ENCODE measurements around the gene NOS1AP. TPM values are rescaled to one million over a fixed set of nuclear protein-coding genes. Genes with fewer than 3 reads are reported as not detected.

The NOS1AP gene
- total RNA-seq, 5 donors from 2014 or later (not counting 1 experiment from before 2014, with no cell fraction given), result 0.07 to 0.16 (median 0.09) TPM; not detected in 2

DNA sequence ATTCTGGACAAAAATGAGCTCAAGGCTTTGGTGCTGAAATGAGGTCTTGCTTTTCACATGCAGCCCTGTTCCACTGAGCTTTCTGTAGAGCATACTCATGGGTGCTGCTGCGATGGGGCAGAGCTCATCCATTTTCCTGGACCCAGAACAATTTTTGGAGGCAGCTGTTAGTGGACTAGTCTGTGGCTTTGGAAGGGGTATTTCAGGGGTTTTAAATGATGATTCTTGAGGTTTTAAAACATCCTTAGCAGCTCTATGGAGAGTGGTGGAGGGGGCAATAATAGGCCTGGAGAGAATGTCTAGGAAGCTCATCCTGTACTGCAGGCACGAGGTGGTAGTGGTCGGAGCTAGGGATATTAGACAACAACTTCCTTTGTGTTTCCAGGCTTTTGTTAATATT lies 16.5 kb downstream of the NOS1AP start:
- H3K9me3 ChIP-seq, result no peaks in the 10 kb centered on the region
- no peaks in the 10 kb centered on the region for H3K4me1 Mint-ChIP-seq
- H3K27me3 Mint-ChIP-seq, result peaks cover 27 to 29% of the 10 kb centered on the region in 2 donors
- H3K27ac ChIP-seq (ENCODE audit: low read length), result no peak overlapping the region
- 92% methylated on average over 1 of the region's 3 CpGs for WGBS (ENCODE audit: insufficient coverage)
- H3K36me3 Mint-ChIP-seq, result no peaks in the 10 kb centered on the region
- H3K4me3 Mint-ChIP-seq, result no peak overlapping the region
- H3K36me3 ChIP-seq (ENCODE audit: control insufficient read depth in 2 of 2, extremely low read depth in 1 of 2, insufficient read depth in 1 of 2, low read length in 1 of 2), result no peaks in the 10 kb centered on the region
- H3K27ac Mint-ChIP-seq, result no peak overlapping the region
- H3K4me1 ChIP-seq (ENCODE audit: control insufficient read depth in 1 of 2, extremely low read depth in 1 of 2, insufficient read depth in 2 of 2, low read length in 2 of 2), result no peaks in the 10 kb centered on the region
- H3K9me3 Mint-ChIP-seq, result peaks cover 0 to 8% (median 7%) of the 10 kb centered on the region in 3 donors
- peaks cover 0 to 7% of the 10 kb centered on the region in 2 experiments for H3K27me3 ChIP-seq (replicated peaks in 1 of 2; ENCODE audit: control insufficient read depth in 2 of 2, extremely low read depth in 1 of 2, insufficient read depth in 2 of 2, low read length in 1 of 2)
- ChIA-PET CTCF (interaction anchor here in 1 of 2 donors (1.3 kb wide), 1 partner anchor 305 kb away, joined by 3 read pairs; no protein-coding TSS in a partner anchor), POLR2A (no interaction called here)
- no peak for ATAC-seq (replicated peaks in 1 of 4)
- no peak for DNase-seq
- H3K4me3 ChIP-seq (ENCODE audit: control insufficient read depth in 1 of 2, extremely low read depth in 1 of 2, low read length in 1 of 2), result no peak overlapping the region

DNA sequence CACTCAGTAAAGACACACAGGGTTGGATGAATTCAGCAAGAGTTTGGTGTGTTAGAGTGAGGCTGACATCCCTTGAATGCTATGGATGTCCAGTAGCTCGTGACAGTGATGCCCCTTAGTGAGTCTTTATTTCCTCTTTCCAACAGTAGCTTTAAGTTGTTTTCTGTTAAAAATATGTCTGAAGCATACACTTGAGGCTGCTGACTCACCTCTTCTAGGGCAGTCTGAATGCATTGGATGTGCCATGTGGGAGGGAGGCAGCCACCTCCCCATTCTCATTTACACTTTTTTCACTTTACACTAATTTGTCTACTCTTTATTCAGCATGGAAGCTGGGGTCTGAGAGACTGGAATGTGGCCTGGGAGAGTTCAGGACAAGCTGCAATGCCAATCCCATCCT lies 17.6 kb downstream of the NOS1AP start:
- no CpG with 5 or more reads among the region's 1 CpG for WGBS (ENCODE audit: insufficient coverage)
- no peaks in the 10 kb centered on the region for H3K4me1 Mint-ChIP-seq
- Histone ChIP-seq H3K4me3 (ENCODE audit: control insufficient read depth in 1 of 2, extremely low read depth in 1 of 2, low read length in 1 of 2) (no peak overlapping the region), H3K27ac (ENCODE audit: low read length) (no peak overlapping the region), H3K36me3 (ENCODE audit: control insufficient read depth in 2 of 2, extremely low read depth in 1 of 2, insufficient read depth in 1 of 2, low read length in 1 of 2) (no peaks in the 10 kb centered on the region), H3K4me1 (ENCODE audit: control insufficient read depth in 1 of 2, extremely low read depth in 1 of 2, insufficient read depth in 2 of 2, low read length in 2 of 2) (no peaks in the 10 kb centered on the region), H3K9me3 (no peaks in the 10 kb centered on the region), H3K27me3 (replicated peaks in 1 of 2; ENCODE audit: control insufficient read depth in 2 of 2, extremely low read depth in 1 of 2, insufficient read depth in 2 of 2, low read length in 1 of 2) (peaks cover 0 to 3% of the 10 kb centered on the region in 2 experiments)
- no peak overlapping the region for H3K4me3 Mint-ChIP-seq
- no peak for DNase-seq
- H3K36me3 Mint-ChIP-seq, result no peaks in the 10 kb centered on the region
- H3K27me3 Mint-ChIP-seq, result peaks cover 25 to 28% of the 10 kb centered on the region in 2 donors
- no peak overlapping the region for H3K27ac Mint-ChIP-seq
- ATAC-seq (replicated peaks in 1 of 4), result no peak
- ChIA-PET CTCF (interaction anchor here in 1 of 2 donors (1.3 kb wide), 1 partner anchor 304 kb away, joined by 3 read pairs; no protein-coding TSS in a partner anchor), POLR2A (no interaction called here)
- H3K9me3 Mint-ChIP-seq, result peaks cover 0 to 8% (median 7%) of the 10 kb centered on the region in 3 donors

DNA sequence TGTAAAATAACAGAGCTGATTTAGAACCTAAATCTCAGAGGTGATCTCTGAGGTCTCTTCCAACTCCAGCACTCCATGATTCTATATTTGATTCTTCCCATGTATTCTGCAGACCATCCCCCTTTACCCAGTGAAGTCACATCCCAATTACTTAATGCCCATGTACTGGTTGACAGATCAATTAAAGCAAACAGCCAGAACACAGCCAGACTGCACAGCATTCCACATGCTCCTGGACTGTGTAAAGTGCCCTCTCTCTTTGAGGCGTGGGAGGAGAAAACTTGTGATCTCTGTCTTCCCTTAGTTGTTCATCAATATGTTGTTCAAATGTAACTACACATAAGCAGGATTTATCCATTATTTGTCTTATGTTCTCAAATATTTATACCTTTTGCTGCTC lies 18.1 kb downstream of the NOS1AP start:
- H3K4me3 ChIP-seq (ENCODE audit: control insufficient read depth in 1 of 2, extremely low read depth in 1 of 2, low read length in 1 of 2), result no peak overlapping the region
- H3K4me1 Mint-ChIP-seq, result no peaks in the 10 kb centered on the region
- H3K27me3 ChIP-seq (replicated peaks in 1 of 2; ENCODE audit: control insufficient read depth in 2 of 2, extremely low read depth in 1 of 2, insufficient read depth in 2 of 2, low read length in 1 of 2), result peaks cover 0 to 3% of the 10 kb centered on the region in 2 experiments
- CTCF ChIA-PET, result no interaction called here
- DNase-seq (no peak), ATAC-seq (replicated peaks in 1 of 4) (no peak)
- no peak overlapping the region for H3K4me3 Mint-ChIP-seq
- no peaks in the 10 kb centered on the region for H3K4me1 ChIP-seq (ENCODE audit: control insufficient read depth in 1 of 2, extremely low read depth in 1 of 2, insufficient read depth in 2 of 2, low read length in 2 of 2)
- no peaks in the 10 kb centered on the region for H3K36me3 Mint-ChIP-seq
- no peak overlapping the region for H3K27ac ChIP-seq (ENCODE audit: low read length)
- H3K9me3 ChIP-seq, result no peaks in the 10 kb centered on the region
- H3K9me3 Mint-ChIP-seq, result peaks cover 0 to 8% (median 7%) of the 10 kb centered on the region in 3 donors
- H3K36me3 ChIP-seq (ENCODE audit: control insufficient read depth in 2 of 2, extremely low read depth in 1 of 2, insufficient read depth in 1 of 2, low read length in 1 of 2), result no peaks in the 10 kb centered on the region
- POLR2A ChIA-PET, result no interaction called here
- no CpG with 5 or more reads among the region's 1 CpG for WGBS (ENCODE audit: insufficient coverage)
- H3K27me3 Mint-ChIP-seq, result peaks cover 25 to 26% of the 10 kb centered on the region in 2 donors
- H3K27ac Mint-ChIP-seq, result no peak overlapping the region

DNA sequence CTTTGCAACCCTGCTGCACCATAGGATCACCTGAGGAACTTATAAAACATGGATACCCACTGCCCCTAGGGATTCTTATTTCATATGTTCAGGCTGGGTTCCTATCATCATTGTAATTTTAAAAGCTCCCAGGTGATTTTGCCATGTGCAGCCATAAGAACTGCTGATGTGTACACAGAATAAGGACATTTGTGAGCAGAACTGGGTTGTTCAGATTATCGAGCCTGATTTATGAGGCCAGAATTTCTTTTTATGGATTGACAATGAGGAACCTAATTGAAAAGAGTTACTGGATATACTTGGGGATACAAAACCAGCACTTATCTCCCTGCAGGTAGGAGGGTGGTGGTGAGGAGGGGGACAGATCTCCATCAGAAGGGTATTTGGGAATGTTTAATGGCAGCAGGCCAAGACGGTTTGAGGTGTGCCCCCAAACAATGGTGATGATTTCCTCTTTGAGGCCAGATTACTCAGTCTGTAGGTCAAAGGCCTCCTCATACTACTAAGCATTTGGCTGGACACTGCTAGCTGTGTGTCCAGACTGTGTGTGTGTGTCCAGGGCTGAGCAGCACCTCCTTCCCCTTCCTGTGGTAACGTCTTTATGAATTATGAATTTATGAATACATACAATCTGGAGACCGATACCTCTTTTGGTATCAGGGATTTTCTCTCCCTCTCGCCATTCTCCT lies 18.9 kb downstream of the NOS1AP start:
- Mint-ChIP-seq H3K27me3 (peaks cover 25 to 29% of the 10 kb centered on the region in 2 donors), H3K4me3 (no peak overlapping the region), H3K9me3 (peaks cover 0 to 8% (median 7%) of the 10 kb centered on the region in 3 donors), H3K27ac (no peak overlapping the region), H3K4me1 (no peaks in the 10 kb centered on the region), H3K36me3 (no peaks in the 10 kb centered on the region)
- ChIA-PET CTCF (no interaction called here), POLR2A (no interaction called here)
- Histone ChIP-seq H3K27me3 (replicated peaks in 1 of 2; ENCODE audit: control insufficient read depth in 2 of 2, extremely low read depth in 1 of 2, insufficient read depth in 2 of 2, low read length in 1 of 2) (peaks cover 0 to 3% of the 10 kb centered on the region in 2 experiments), H3K36me3 (ENCODE audit: control insufficient read depth in 2 of 2, extremely low read depth in 1 of 2, insufficient read depth in 1 of 2, low read length in 1 of 2) (no peaks in the 10 kb centered on the region), H3K4me3 (ENCODE audit: control insufficient read depth in 1 of 2, extremely low read depth in 1 of 2, low read length in 1 of 2) (no peak overlapping the region), H3K9me3 (no peaks in the 10 kb centered on the region), H3K27ac (ENCODE audit: low read length) (no peak overlapping the region), H3K4me1 (ENCODE audit: control insufficient read depth in 1 of 2, extremely low read depth in 1 of 2, insufficient read depth in 2 of 2, low read length in 2 of 2) (no peaks in the 10 kb centered on the region)
- no peak for DNase-seq
- ATAC-seq (replicated peaks in 1 of 4), result no peak
- WGBS (ENCODE audit: insufficient coverage), result 71% methylated on average over 1 of the region's 5 CpGs

DNA sequence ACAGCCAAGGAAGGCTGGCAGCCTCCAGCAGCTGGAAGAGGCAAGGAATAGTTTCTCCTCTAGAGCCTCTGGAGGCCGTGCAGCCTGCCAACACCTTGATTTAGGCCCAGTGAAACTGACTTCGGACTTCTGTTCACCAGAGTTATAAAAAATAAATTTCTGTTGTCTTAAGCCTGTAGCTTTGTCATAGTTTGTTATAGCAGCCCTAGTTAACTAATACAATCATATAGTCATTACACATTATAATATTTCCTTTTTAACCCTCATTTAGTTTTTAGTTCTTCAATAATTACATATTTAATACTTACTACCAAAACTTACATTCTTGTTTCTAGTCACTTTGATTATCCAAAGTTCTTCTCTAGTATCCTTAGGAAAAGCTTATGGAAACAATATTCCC lies 20.3 kb downstream of the NOS1AP start:
- Mint-ChIP-seq H3K27me3 (peaks cover 22 to 27% of the 10 kb centered on the region in 2 donors), H3K9me3 (peaks cover 0 to 3% (median 2%) of the 10 kb centered on the region in 3 donors), H3K4me1 (no peaks in the 10 kb centered on the region), H3K27ac (no peak overlapping the region), H3K36me3 (no peaks in the 10 kb centered on the region), H3K4me3 (no peak overlapping the region)
- ChIA-PET POLR2A (no interaction called here), CTCF (no interaction called here)
- no peaks in the 10 kb centered on the region for H3K36me3 ChIP-seq (ENCODE audit: control insufficient read depth in 2 of 2, extremely low read depth in 1 of 2, insufficient read depth in 1 of 2, low read length in 1 of 2)
- no peaks in the 10 kb centered on the region for H3K9me3 ChIP-seq
- no peak overlapping the region for H3K4me3 ChIP-seq (ENCODE audit: control insufficient read depth in 1 of 2, extremely low read depth in 1 of 2, low read length in 1 of 2)
- WGBS (ENCODE audit: insufficient coverage), result 67% methylated on average over 1 of the region's 2 CpGs
- ATAC-seq (replicated peaks in 1 of 4), result no peak
- H3K4me1 ChIP-seq (ENCODE audit: control insufficient read depth in 1 of 2, extremely low read depth in 1 of 2, insufficient read depth in 2 of 2, low read length in 2 of 2), result no peaks in the 10 kb centered on the region
- H3K27me3 ChIP-seq (replicated peaks in 1 of 2; ENCODE audit: control insufficient read depth in 2 of 2, extremely low read depth in 1 of 2, insufficient read depth in 2 of 2, low read length in 1 of 2), result no peaks in the 10 kb centered on the region
- DNase-seq, result no peak
- no peak overlapping the region for H3K27ac ChIP-seq (ENCODE audit: low read length)

DNA sequence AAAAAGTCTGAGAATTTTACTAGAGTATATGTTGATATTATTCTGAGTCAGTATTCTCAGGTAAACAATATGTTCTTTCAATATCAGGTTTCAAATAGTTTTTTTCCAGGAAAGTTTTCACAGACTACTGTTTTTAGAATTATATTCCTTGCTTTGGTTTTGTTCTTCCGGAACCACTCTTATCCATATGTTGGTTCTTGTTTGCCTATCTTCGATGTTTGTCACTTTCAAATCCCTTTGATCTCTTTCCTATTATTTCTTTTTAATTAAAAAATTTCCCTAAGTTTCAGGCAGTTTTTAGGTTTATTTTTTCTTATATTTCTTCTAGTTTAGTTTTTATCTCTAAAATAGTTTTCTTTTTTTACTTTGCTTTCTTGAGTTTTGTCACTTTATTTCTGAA lies 20.9 kb downstream of the NOS1AP start:
- Mint-ChIP-seq H3K4me1 (no peaks in the 10 kb centered on the region), H3K27ac (no peak overlapping the region), H3K27me3 (peaks cover 21 to 24% of the 10 kb centered on the region in 2 donors), H3K9me3 (peaks cover 0 to 3% (median 2%) of the 10 kb centered on the region in 3 donors), H3K4me3 (no peak overlapping the region), H3K36me3 (no peaks in the 10 kb centered on the region)
- Histone ChIP-seq H3K4me3 (ENCODE audit: control insufficient read depth in 1 of 2, extremely low read depth in 1 of 2, low read length in 1 of 2) (no peak overlapping the region), H3K27me3 (replicated peaks in 1 of 2; ENCODE audit: control insufficient read depth in 2 of 2, extremely low read depth in 1 of 2, insufficient read depth in 2 of 2, low read length in 1 of 2) (no peaks in the 10 kb centered on the region), H3K9me3 (no peaks in the 10 kb centered on the region), H3K36me3 (ENCODE audit: control insufficient read depth in 2 of 2, extremely low read depth in 1 of 2, insufficient read depth in 1 of 2, low read length in 1 of 2) (no peaks in the 10 kb centered on the region), H3K27ac (ENCODE audit: low read length) (no peak overlapping the region), H3K4me1 (ENCODE audit: control insufficient read depth in 1 of 2, extremely low read depth in 1 of 2, insufficient read depth in 2 of 2, low read length in 2 of 2) (no peaks in the 10 kb centered on the region)
- ChIA-PET CTCF (no interaction called here), POLR2A (no interaction called here)
- no peak for DNase-seq
- no peak for ATAC-seq (replicated peaks in 1 of 4)
- no CpG with 5 or more reads among the region's 2 CpGs for WGBS (ENCODE audit: insufficient coverage)

All from T-cell (primary cell).